Inferior parietal cortex (tissue), 1 donor: ENCODE data around the gene RPS6KA5.
"Not testable (repeated sequence)": the region's sequence is repeated elsewhere in the genome, so short reads cannot be mapped to it uniquely, and the experiment has no call there.

Experiments
- DNase-seq: peaks from one replicate; pipeline ENCODE4 v3.0.0-alpha.2; 2016; ENCODE audit errors: extremely low spot score

Gene RPS6KA5

GRCh38 chr14:91027561-91027960 is 32.9 kb downstream of the RPS6KA5 start:
- no peak for DNase-seq

GRCh38 chr14:91022622-91023028 is 37.8 kb downstream of the RPS6KA5 start:
- not testable (repeated sequence) for DNase-seq

GRCh38 chr14:91021991-91022621 is 38.3 kb downstream of the RPS6KA5 start:
- no peak for DNase-seq

DNA sequence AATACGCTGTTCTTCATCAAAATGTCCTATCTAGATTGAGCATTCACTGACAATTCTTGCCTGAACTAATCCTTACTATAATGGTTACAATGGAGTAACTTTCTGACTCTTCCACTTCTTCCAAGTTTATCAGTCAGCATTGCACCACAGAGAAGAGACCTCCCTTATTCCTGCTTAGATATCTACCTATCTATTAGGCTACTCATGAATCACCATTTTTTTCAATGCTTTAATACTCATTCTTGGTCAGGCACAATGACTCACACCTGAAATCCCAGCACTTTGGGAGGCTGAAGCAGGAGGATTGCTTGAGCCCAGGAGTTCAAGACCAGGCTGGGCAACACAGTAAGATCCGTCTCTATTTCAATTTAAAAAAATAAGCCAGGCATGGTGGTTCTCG is 39.3 kb downstream of the RPS6KA5 start:
- DNase-seq = no peak

DNA sequence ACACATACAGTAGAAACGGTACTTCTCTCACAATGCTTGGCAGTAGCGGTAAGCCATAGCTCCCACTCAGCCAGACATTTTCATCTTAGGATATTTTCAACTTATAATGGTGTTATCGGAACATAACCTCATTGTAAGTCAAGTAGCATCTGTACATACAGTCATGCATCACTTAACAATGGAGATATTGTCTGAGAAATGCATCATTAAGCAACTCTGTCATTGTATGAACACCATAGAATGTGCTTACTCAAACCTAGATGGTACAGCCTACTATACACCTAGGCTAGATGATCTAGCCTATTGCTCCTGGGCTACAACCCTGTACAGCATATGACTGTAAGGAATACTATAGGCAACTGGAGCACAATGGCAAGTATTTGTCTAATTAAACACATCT is 40.8 kb downstream of the RPS6KA5 start:
- DNase-seq = no peak

DNA sequence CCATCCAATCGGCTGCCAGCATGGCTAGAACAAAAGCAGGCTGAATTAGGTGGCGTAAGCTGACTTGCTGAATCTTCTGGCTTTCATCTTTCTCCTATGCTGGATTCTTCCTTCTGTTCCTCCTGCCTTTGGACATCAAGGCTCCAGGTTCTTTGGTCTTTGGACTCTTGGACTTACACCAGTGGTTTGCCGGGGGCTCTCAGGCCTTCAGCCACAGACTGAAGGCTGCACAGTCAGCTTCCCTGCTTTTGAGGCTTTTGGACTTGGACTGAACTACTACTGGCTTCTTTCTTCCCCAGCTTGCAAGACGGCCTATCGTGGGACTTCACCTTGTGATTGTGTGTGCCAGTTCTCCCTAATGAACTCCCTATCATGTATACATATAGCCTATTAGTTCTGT is 42.0 kb downstream of the RPS6KA5 start:
- no peak for DNase-seq

DNA sequence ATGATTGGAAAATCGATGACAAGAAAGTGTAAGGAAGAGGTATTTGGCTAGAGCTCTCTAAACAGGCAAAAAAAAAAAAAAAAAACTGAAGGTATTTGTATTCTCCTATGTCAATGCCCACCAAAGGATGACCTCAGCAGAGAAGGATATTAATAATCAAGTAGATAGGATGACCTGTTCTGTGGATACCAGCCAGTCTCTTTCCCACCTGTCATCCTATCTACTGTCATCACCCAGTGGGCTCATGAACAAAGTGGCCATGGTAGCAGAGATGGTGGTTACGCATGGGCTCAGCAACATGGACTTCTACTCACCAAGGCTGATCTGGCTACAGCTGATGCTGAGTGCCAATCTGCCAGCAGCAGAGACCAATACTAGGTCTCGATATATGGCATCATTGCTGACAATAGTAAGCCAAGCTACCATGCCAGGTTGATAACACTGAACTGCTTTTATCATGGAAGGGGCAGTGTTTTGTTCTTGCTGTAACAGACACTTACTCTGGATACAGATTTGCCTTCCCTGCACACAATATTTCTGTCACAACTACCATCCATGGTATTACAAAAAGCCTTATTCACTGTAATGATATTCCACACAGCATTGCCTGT is 43.5 kb downstream of the RPS6KA5 start:
- no peak for DNase-seq

- no peak for DNase-seq
Measured at GRCh38 chr14:91015435-91015834, 45.0 kb downstream of the RPS6KA5 start.

DNA sequence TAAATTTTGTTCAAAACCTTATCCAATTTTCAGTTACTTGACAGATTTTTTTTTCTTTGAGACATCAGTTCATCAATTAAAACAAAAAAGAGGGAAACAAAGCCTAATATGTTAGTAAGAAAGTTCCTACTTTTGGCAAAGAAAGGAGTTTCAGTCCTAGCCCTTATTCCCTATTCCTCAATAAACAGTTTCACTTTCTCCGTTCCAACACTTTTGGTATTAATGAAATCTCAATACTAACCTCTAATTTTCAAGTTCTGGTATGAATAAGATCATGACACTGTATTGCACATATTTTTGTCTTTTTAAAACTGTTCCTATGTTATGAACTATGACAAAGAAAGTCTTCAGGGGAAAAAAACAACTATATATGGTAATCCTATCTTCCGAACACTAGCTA is 48.4 kb downstream of the RPS6KA5 start:
- no peak for DNase-seq

DNA sequence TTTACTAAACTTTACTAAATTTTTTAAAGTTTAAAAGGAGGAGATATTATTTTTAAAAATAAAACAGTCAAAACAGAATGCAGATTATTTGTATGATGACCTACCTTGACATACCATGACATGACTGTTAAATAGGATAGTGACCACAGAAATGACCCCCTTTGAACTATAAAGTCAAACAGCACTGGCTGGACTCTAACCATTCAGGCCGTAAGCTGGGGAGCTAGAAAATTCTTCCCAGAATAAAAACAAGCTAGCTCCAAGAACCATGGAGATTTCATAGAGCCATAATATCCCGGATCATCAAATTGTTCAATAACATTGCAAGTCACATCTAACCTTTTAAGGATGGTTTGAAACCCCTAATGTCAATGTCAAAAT is 50.3 kb downstream of the RPS6KA5 start:
- no peak for DNase-seq

GRCh38 chr14:91009501-91010152 is 50.8 kb downstream of the RPS6KA5 start:
- DNase-seq = no peak

GRCh38 chr14:91008759-91009409 is 51.6 kb downstream of the RPS6KA5 start:
- no peak for DNase-seq

DNA sequence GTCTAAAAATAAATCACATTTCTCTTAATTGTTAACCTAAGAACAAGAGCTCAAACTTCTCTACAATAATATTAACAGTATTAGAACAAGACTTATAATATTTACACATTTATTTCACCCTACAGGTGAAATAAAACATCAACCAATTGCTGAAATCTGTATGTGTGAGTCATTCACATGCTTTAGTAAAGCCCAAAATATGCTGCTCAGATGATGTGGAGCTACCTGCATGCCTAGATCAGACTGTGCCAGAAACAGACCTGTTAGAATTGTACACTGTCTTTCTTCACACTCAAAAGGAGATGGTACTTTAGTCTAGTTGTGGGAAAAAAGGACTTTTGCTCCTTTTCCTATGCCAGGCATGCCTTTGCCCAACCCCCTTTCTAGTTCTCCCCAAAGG is 54.7 kb downstream of the RPS6KA5 start:
- no peak for DNase-seq

DNA sequence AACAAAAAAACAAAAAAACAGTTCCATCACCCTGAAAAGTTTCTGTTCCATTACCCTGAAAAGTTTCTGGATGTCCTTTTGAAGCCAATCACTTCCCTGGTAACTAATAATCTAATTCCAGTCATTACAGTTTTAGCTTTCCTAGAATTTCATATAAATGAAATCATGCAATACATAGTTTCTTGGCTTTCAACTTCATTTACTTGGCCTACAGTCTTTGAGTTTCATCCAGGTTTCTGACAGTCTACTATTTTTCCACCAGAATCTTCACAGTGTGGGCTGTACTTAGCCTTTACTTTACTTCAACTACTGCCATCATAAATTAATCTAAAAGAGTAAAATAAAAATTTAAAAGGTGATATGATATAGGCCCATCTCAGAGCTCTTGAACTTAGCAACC is 55.5 kb downstream of the RPS6KA5 start:
- DNase-seq = no peak

GRCh38 chr14:90999299-90999698 is 61.1 kb downstream of the RPS6KA5 start:
- DNase-seq = peak; percentile 35

DNA sequence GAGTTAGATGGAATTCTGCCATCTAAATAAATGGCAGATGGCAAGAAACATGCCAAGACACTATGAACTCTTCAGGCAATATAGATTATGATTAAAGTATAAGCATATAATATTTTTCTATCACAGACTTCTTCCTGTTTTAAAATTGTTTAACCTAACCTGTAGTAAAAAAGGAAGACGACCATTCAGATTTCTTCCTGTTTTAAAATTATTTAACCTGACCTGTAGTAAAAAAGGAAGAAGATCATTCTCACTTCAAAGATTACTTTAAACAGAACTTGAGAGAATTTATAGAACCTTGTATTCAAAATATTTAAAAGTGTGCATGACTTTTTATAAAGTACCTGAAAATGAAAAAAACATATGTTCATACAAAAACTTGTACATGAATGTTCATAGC is 63.5 kb downstream of the RPS6KA5 start:
- DNase-seq = no peak

- DNase-seq = no peak
Measured at GRCh38 chr14:90995785-90996184, 64.7 kb downstream of the RPS6KA5 start.

GRCh38 chr14:90993792-90994191 is 66.6 kb downstream of the RPS6KA5 start:
- no peak for DNase-seq

DNA sequence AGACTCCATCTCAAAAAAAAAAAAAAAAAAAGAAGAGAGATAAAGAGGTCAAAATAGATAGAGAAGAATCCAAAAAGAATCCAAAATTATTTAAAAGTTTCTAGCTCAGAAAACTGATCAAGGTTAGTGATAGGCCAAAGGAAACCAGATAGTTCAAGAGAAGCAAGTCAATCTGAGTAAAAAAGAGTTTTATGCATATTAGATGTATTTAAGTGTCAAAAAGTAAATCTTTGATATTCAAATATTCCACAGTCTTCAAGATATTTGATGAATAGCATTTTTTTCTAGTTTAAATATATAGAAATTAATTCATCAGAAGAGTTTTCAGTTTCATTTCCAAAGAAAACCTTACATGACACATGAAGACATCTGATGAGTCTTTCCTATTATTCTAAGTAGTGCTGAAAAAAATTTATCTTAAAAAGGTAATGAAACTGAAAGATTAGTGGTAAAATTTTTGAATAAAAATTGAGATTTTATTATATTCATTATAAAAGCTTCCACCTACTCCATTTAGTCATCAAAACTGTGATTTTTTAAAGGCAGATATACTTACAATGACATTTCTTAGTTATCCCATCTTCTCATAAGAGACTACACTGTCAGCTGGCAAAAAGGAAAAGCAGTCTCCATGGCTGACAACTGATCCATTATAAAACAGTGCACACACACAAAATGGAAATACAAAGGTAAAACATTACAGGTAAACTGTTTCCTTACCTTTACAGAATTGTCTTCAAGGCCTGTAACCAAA is 68.6 kb downstream of the RPS6KA5 start:
- DNase-seq = no peak

DNA sequence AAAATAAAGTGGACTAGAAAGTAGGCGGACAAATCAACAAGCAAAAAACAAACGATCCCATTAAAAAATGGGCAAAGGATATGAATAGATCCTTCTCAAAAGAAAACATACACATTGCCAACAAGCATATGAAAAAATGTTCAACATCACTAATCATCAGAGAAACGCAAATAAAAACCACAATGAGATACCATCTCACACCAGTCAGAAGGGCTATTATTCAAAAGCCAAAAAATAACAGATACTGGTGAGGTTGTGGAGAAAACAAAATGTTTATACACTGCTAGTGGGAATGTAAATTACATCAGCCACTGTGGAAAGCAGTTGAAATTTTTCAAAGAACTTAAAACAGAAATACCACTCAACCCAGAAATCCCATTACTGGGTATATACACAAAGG is 70.3 kb downstream of the RPS6KA5 start:
- DNase-seq = no peak

- DNase-seq = no peak
Measured at GRCh38 chr14:90987140-90987539, 73.3 kb downstream of the RPS6KA5 start.

GRCh38 chr14:90986510-90986909 is 73.9 kb downstream of the RPS6KA5 start:
- DNase-seq = no peak
